Erythroblast (primary cell): ENCODE data around the gene SLAMF6.
"Not testable (repeated sequence)": the region's sequence is repeated elsewhere in the genome, so short reads cannot be mapped to it uniquely, and the experiment has no call there.

Experiments used
- GATA1 ChIP-seq: IDR thresholded peaks from 2 replicates; pipeline ENCODE4 v1.6.1; 2011; ENCODE audit warnings: low read depth, mild to moderate bottlenecking, control low read depth, low read length, moderate library complexity
- POLR2A ChIP-seq: IDR thresholded peaks from 2 replicates; pipeline ENCODE4 v1.6.1; 2011; ENCODE audit warnings: mild to moderate bottlenecking, low read length

DNA sequence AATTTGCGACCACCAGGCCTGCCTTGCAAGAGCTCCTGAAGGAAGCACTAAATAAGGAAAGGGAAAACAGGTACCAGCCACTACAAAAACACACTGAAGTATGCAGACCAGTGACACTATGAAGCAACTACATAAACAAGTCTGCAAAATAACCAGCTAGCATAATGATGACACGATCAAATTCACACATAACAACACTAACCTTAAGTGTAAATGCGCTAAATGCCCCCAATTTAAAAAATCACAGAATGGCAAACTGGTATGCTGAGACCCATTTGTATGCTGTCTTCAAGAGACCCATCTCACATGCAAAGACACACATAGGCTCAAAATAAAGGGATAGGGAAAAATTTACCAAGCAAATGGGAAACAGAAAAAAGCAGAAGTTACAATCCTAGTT lies 36.4 kb upstream of the SLAMF6 start:
- TF ChIP-seq POLR2A, GATA1: not testable (repeated sequence)
